ENCODE data around the gene DNMT3A.
"Not testable (repeated sequence)": the region's sequence is repeated elsewhere in the genome, so short reads cannot be mapped to it uniquely, and the experiment has no call there.

Gene DNMT3A

DNA sequence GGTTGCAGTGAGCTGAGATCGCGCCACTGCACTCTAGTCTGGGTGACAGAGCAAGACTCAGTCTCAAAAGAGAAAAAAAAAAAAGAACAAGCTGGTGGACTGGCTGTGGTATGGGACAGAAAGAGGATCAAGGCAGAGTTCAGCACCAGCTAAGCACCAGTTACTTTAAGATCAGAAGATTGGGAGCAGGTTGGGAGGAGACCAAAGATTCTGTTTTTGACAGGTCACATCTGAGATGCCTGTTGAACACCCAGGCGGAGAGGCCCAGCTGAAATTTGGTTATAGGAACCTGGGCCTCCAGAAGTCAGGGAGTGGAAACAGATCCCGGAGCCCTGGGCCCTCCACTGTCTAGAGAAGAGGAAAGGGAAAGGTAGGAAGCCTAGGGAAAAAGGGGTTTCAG lies 120.1 kb downstream of the DNMT3A start:
- TF ChIP-seq CTCF (conservative IDR thresholded peaks at IDR 0.05; ENCODE audit: low read length): no peak
- no peak overlapping the region for H3K4me3 ChIP-seq (ENCODE audit: low read length)
- DNase-seq (ENCODE audit: low read depth): no peak

- no peak for TF ChIP-seq CTCF (conservative IDR thresholded peaks at IDR 0.05; ENCODE audit: low read length)
Observed at GRCh38 chr2:25220313-25220712, 121.4 kb downstream of the DNMT3A start.

DNA sequence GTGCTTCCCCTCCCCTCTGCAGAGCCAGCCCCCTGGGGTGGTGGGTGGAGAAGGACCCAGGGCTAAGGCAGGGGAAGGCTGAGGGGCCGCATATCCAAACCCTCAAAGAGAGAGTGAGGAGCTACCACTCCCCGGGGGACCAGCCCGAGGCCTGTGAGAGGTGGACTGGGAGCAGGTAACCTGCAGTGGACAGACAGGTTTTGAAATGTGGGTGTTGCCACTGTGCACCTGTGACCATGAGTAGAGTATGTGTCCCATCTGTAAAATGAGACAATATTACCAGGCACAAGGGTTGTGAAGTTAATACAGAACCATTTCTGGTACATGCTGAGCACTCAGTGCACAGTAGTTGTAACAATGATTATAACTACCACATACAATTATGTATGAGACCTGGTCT lies 122.1 kb downstream of the DNMT3A start:
- no peak overlapping the region for H3K4me3 ChIP-seq (ENCODE audit: low read length)
- no peak for DNase-seq (ENCODE audit: low read depth)
- TF ChIP-seq CTCF (conservative IDR thresholded peaks at IDR 0.05; ENCODE audit: low read length): no peak

More at GRCh38 chr2:25220313-25220712, 121.4 kb downstream of the DNMT3A start:
- H3K4me3 ChIP-seq (ENCODE audit: low read length): no peak overlapping the region
- no peak for DNase-seq (ENCODE audit: low read depth)

DNA sequence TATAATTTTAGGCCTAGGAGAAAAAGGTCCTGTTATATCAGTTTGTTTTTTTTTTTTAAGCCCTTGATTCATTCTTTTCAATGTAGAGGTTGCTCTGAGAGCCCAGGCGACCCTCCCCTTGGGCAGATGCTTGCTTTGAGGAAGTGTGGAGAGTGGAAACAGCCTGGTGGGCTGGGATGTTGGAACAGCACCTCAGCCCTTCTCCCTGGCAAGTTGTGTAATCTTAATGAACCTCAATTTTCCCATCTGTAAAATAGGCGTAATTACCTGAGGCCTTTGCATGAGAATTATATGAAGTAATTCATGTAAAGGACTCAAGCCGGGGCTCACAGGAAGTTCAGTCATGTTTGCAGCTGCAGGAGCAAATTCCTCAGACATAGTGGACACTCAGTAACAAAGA lies 123.6 kb downstream of the DNMT3A start:
- TF ChIP-seq CTCF (conservative IDR thresholded peaks at IDR 0.05; ENCODE audit: low read length): no peak

DNA sequence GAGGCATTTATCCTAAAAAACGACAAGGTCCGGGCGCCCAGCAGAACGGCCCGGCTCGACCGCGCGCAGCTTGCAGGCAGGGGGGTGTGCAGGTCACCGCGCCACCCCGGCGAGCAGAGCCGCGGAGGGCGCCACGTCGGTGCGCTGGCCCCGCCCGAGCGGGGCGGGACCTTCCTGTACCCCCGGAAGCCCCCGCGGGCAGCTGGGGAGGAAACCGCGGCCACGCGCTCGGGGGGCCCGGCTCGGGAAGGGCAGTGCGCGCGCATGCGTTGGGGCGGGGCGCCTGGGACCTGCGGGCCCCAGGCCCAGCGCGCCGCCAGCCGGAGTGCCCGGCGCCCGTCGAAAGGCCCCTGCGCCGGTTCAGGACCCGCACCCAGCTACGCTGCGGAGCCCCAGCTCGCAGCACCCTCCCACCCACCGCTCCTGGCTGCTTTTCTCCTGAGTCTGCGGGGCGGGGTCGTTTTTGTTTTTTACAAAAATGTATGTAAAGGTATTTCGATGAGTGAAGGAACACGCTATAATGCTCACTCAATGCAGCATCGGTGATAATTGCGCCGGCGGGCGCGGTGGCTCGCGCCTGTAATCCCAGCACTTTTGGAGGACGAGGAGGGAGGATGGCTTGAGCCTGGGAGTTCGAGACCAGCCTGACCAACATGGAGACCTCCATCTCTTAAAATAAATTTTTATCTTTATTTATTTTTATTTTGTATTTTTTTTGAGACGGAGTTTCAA lies 125.6 kb downstream of the DNMT3A start:
- DNase-seq (ENCODE audit: low read depth): peak; percentile 62
- TF ChIP-seq CTCF (conservative IDR thresholded peaks at IDR 0.05; ENCODE audit: low read length): no peak
- H3K4me3 ChIP-seq (ENCODE audit: low read length): peak overlapping the region; percentile 69

More for the DNA sequence above, 123.6 kb downstream of the DNMT3A start:
- no peak overlapping the region for H3K4me3 ChIP-seq (ENCODE audit: low read length)
- no peak for DNase-seq (ENCODE audit: low read depth)

- DNase-seq (ENCODE audit: low read depth): no peak
- H3K4me3 ChIP-seq (ENCODE audit: low read length): no peak overlapping the region; the same call in 1 of the 2 replicates
- TF ChIP-seq CTCF (conservative IDR thresholded peaks at IDR 0.05; ENCODE audit: low read length): no peak
Observed at GRCh38 chr2:25215232-25215631, 126.5 kb downstream of the DNMT3A start.

- no peak for DNase-seq (ENCODE audit: low read depth)
- H3K4me3 ChIP-seq (ENCODE audit: low read length): no peak overlapping the region
- no peak for TF ChIP-seq CTCF (conservative IDR thresholded peaks at IDR 0.05; ENCODE audit: low read length)
Observed at GRCh38 chr2:25213229-25213628, 128.5 kb downstream of the DNMT3A start.

DNA sequence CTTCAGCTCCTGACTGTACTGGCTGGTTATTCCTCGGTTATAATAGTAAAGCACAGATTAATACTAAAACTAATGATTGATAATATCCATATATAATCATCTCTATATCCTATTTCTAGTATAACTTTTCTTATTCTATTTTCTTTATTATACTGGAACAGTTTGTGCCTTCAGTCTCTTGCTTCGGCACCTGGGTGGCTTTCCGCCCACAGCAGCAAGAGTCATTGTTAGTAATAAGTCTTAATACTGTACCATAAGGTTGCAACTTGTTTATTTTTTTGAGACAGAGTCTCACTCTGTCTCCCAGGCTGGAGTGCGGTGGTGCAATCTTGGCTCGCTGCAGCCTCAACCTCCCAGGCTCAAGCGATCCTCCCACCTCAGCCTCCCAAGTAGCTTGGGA lies 130.8 kb downstream of the DNMT3A start:
- DNase-seq (ENCODE audit: low read depth); H3K4me3 ChIP-seq (ENCODE audit: low read length): not testable (repeated sequence)
